Activated naive CD8-positive, alpha-beta T cell treated with anti-CD3 and anti-CD28 coated beads for 36 hours (primary cell): ENCODE measurements around the gene RARG. TPM values are rescaled to one million over a fixed set of nuclear protein-coding genes. Genes with fewer than 3 reads are reported as not detected.
"Not testable (repeated sequence)": the region's sequence is repeated elsewhere in the genome, so short reads cannot be mapped to it uniquely, and the experiment has no call there.

Source experiments
- DNase-seq: peaks from one replicate; pipeline ENCODE4 v3.0.0; 2021
- H3K27ac Mint-ChIP-seq: one replicate; pipeline ENCODE4 v1.8.0; 2022; ENCODE audit warnings: mild to moderate bottlenecking, moderate library complexity, mixed read lengths
- H3K27me3 Mint-ChIP-seq: one replicate; pipeline ENCODE4 v1.8.0; 2022; ENCODE audit warnings: mild to moderate bottlenecking, mixed read lengths
- H3K36me3 Mint-ChIP-seq: one replicate; pipeline ENCODE4 v1.8.0; 2021; ENCODE audit warnings: mild to moderate bottlenecking, mixed read lengths
- H3K4me1 Mint-ChIP-seq: one replicate; pipeline ENCODE4 v1.8.0; 2021; ENCODE audit warnings: mixed read lengths
- H3K4me3 Mint-ChIP-seq: one replicate; pipeline ENCODE4 v1.8.0; 2022; ENCODE audit warnings: mild to moderate bottlenecking, moderate library complexity, mixed read lengths
- H3K9me3 Mint-ChIP-seq: one replicate; pipeline ENCODE4 v1.8.0; 2022; ENCODE audit warnings: mixed read lengths
- total RNA-seq, 2 experiments: library from RNA; stranded (reverse); gene quantifications; one replicate each; pipeline ENCODE4 v1.2.3, GENCODE V29; 2021

The RARG gene
- total RNA-seq, 2 experiments from 2014 or later, result 22.7 to 26.0 TPM

DNA sequence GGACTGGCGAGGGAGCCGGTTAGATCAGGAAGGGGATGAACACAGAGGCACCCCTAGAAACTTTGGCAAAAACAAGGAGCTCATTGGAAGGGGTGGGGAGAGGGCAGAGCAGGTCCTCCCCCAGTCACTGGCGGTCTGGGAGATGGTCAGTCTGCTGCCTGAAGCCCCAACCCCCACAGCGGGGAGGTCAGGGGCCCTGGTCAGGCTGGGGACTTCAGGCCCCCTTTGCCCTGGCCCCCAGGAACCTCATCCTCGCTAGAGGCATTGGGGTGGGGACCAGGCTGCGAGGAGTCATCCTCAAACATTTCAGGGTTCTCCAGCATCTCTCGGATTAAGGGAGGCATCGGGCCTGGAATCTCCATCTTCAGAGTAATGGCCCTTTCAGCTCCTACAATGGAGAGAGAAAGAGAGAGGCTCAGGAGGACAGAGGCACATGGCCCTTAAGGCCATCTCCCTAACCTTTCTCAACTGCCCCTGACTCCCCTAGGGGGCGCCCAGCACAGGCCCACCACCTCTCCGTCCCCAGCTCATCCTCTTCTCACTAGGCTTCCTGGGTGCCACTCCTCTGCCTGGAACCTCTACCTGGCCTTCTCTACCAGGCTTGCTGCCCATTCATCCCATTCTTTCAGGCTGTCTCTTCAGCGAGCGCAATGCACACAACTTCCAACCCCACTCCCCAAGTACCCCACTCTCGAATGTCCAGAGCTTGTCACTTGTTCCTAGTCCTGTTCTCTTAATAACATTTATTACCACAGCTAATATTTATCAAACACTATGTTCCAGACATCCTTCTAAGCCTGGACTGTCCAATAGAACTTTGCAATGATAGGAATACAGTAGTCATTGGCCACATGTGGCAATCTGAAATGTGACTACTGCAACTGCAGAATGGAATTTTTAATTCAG, 20.3 kb downstream of the RARG start:
- Mint-ChIP-seq H3K9me3 (no peaks in the 10 kb centered on the region), H3K4me1 (peaks cover 61% of the 10 kb centered on the region), H3K27me3 (no peaks in the 10 kb centered on the region), H3K27ac (no peak overlapping the region), H3K4me3 (no peak overlapping the region), H3K36me3 (peaks cover 39% of the 10 kb centered on the region)
- DNase-seq, result no peak

GRCh38 chr12:53210843-53211242, 21.2 kb downstream of the RARG start:
- no peaks in the 10 kb centered on the region for H3K9me3 Mint-ChIP-seq
- DNase-seq, result no peak
- no peaks in the 10 kb centered on the region for H3K27me3 Mint-ChIP-seq
- H3K27ac Mint-ChIP-seq, result no peak overlapping the region
- no peak overlapping the region for H3K4me3 Mint-ChIP-seq
- peaks cover 40% of the 10 kb centered on the region for H3K36me3 Mint-ChIP-seq
- H3K4me1 Mint-ChIP-seq, result peaks cover 61% of the 10 kb centered on the region

GRCh38 chr12:53208877-53209463, 23.0 kb downstream of the RARG start:
- DNase-seq, result peak; percentile 47
- H3K9me3 Mint-ChIP-seq, result no peaks in the 10 kb centered on the region
- H3K27me3 Mint-ChIP-seq, result no peaks in the 10 kb centered on the region

GRCh38 chr12:53208435-53208834, 23.6 kb downstream of the RARG start:
- Mint-ChIP-seq H3K9me3 (no peaks in the 10 kb centered on the region), H3K4me1 (peaks cover 59% of the 10 kb centered on the region), H3K4me3 (peak overlapping the region; percentile 62), H3K36me3 (peaks cover 54% of the 10 kb centered on the region), H3K27me3 (no peaks in the 10 kb centered on the region), H3K27ac (peak overlapping the region; percentile 81)
- no peak for DNase-seq

More at GRCh38 chr12:53208877-53209463, 23.0 kb downstream of the RARG start:
- Mint-ChIP-seq H3K4me1 (peaks cover 60% of the 10 kb centered on the region), H3K27ac (peak overlapping the region; percentile 81), H3K4me3 (peak overlapping the region; percentile 62), H3K36me3 (peaks cover 53% of the 10 kb centered on the region)

- peak; percentile 76 for DNase-seq
- H3K27ac Mint-ChIP-seq, result peak within 1 kb of the TSS; percentile 88
- no peaks in the 10 kb centered on the region for H3K27me3 Mint-ChIP-seq
- H3K36me3 Mint-ChIP-seq, result peaks cover 54% of the 10 kb centered on the region
- H3K4me1 Mint-ChIP-seq, result peaks cover 57% of the 10 kb centered on the region
- peak within 1 kb of the TSS; percentile 90 for H3K4me3 Mint-ChIP-seq
- peaks cover 3% of the 10 kb centered on the region for H3K9me3 Mint-ChIP-seq
Observed at GRCh38 chr12:53207042-53207441, 25.0 kb downstream of the RARG start, which contains the start of gene ITGB7. TSS of gene ITGB7 (minus strand) at chr12:53207251. CDS start at chr12:53200443, 6,808 bp downstream.

DNA sequence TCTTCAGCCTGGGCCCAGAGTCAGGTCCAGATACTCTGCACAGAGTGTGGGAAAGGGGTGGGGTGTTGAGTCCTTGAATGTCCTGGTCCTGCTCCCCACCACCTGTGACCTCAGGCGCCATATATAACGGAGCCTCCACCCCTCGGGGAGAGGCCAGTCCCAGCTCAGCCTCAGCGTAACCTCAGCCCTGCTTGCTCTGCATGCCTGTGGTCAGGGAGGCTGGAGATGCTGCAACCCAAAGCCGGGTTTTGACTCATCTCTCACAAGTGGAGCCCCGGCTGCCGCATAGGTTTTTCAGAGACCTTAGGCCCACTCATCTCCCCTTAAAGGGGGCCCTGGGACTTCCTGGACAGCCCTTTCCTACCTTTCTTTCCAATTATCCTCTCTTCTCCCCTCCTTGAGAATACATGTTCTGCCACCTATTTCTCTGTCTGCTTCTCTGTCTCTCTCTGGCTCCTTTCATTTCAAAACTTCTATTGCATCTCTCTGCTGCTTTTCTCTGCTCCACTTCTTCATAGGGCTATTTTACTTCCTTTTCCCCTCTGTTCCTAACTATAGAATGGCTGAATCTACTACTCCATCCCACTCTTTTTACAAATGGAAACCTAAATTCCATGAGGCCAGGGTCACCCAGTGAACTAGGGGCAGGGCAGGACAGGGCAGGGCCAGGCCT, 26.1 kb downstream of the RARG start:
- Mint-ChIP-seq H3K4me3 (peak overlapping the region; percentile 90), H3K36me3 (peaks cover 51% of the 10 kb centered on the region), H3K27ac (peak overlapping the region; percentile 88), H3K9me3 (peaks cover 5% of the 10 kb centered on the region), H3K27me3 (no peaks in the 10 kb centered on the region), H3K4me1 (peaks cover 63% of the 10 kb centered on the region)
- peak; percentile 85 for DNase-seq

DNA sequence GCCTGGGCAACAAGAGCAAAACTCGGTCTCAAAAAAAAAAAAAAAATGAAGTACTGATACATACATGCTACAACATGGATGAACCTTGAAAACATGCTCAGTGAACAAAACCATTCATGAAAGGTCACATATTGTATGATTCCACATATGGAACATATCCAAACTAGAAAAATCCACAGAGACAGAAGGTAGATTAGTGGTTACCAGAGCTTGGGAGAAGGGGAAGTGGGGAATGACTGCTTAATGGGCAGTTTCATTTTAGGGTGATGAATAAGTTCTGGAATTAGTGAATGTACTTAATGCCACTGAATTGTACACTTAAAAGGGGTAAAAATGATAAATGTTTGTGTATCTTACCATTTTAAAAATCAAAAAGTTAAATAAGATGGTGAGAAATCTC, 27.7 kb downstream of the RARG start:
- peak overlapping the region; percentile 17 for H3K27ac Mint-ChIP-seq
- H3K9me3 Mint-ChIP-seq, result peaks cover 5% of the 10 kb centered on the region
- peak overlapping the region; percentile 22 for H3K4me3 Mint-ChIP-seq
- H3K36me3 Mint-ChIP-seq, result peaks cover 52% of the 10 kb centered on the region
- no peaks in the 10 kb centered on the region for H3K27me3 Mint-ChIP-seq
- no peak for DNase-seq
- H3K4me1 Mint-ChIP-seq, result peaks cover 74% of the 10 kb centered on the region

DNA sequence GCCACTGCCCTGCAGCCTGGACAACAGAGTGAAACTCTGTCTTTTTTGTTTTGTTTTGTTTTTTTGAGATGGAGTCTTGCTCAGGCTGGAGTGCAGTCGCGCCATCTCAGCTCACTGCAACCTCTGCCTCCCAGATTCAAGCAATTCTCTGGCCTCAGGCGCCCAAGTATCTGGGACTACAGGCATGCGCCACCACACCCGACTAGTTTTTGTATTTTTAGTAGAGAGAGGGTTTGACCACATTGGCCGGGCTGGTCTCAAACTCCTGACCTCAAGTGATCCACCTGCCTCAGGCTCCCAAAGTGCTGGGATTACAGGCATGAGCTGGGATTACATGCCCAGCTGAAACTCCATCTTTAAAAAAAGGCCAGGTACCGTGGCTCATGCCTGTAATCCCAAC, 29.7 kb downstream of the RARG start:
- DNase-seq, H3K4me3 Mint-ChIP-seq, H3K27me3 Mint-ChIP-seq, H3K27ac Mint-ChIP-seq, H3K9me3 Mint-ChIP-seq: not testable (repeated sequence)
- Mint-ChIP-seq H3K36me3 (peaks cover 55% of the 10 kb centered on the region), H3K4me1 (peaks cover 73% of the 10 kb centered on the region)

GRCh38 chr12:53201639-53202038, 30.4 kb downstream of the RARG start:
- H3K36me3 Mint-ChIP-seq, result peaks cover 61% of the 10 kb centered on the region
- H3K4me1 Mint-ChIP-seq, result peaks cover 71% of the 10 kb centered on the region
- DNase-seq, result no peak
- peaks cover 5% of the 10 kb centered on the region for H3K9me3 Mint-ChIP-seq
- no peak overlapping the region for H3K4me3 Mint-ChIP-seq
- no peaks in the 10 kb centered on the region for H3K27me3 Mint-ChIP-seq
- peak overlapping the region; percentile 54 for H3K27ac Mint-ChIP-seq

DNA sequence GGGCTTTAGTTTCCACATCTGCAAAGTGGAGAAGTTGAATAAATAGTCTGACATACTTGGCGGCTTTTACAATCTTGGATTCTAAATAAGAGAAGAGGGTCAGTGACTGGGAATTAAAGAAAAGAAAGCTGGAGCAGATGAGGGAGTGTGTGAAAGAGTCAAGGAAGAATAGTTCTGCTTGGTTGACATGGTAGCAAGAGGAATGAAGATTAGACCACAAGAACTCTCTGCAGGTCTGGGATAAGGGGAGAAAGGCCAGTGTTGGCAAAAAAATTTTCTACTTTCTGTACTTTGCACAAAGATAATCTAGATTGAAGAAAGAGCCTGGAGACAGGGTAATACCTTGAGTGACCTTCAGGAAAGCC, 30.9 kb downstream of the RARG start:
- Mint-ChIP-seq H3K36me3 (peaks cover 64% of the 10 kb centered on the region), H3K4me1 (peaks cover 66% of the 10 kb centered on the region), H3K27me3 (no peaks in the 10 kb centered on the region), H3K9me3 (peaks cover 5% of the 10 kb centered on the region), H3K4me3 (peak overlapping the region; percentile 52), H3K27ac (peak overlapping the region; percentile 82)
- DNase-seq, result no peak

DNA sequence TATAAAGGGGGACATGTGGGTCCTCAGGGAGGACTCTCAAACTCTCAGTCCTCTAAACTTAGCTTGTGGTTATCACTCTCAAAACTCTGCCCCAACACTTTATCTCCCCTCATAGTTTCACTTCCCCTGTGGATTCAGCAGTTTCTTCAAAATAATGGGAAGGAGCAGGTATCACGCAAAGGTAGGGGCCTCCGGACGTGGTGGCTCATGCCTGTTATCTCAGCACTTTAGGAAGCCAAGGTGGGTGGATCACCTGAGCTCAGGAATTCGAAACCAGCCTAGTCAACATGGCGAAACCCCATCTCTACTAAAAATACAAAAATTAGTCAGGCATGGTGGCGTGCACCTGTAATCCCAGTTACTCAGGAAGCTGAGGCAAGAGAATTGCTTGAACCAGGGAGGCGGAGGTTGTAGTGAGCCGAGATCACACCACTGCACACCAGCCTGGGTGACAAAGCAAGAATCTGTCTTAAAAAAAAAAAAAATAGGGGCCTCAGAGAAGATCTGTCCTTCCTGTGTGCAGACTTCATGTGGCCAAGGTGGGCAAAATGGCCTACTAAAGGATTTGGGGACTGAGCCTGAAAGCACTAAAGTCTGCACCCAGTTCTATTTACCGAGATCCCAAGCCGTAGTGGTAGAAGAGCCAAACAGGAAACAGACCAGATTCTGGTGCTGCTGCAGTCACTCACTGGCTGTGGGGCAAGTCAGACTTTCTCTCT, 31.4 kb downstream of the RARG start:
- H3K9me3 Mint-ChIP-seq, result peaks cover 5% of the 10 kb centered on the region
- peak overlapping the region; percentile 82 for H3K27ac Mint-ChIP-seq
- peaks cover 63% of the 10 kb centered on the region for H3K36me3 Mint-ChIP-seq
- H3K4me1 Mint-ChIP-seq, result peaks cover 62% of the 10 kb centered on the region
- peak; percentile 40 for DNase-seq
- no peaks in the 10 kb centered on the region for H3K27me3 Mint-ChIP-seq
- H3K4me3 Mint-ChIP-seq, result peak overlapping the region; percentile 52

DNA sequence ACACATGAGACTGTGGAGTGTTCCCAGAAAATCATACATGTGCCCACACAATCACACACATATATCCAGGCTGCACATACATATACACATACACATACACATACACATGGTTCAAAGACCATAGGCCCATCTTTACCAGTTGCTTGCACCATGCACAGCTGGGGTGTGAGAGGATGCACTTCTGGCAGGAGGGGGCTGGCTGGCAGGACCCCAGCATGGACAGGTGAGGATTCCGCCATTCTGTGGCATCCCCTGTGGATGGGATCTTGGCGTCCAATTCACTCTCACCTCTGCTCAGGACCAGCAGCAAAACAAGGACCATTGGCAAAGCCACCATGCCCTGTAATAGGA, 31.9 kb downstream of the RARG start:
- DNase-seq, result no peak
- Mint-ChIP-seq H3K4me1 (peaks cover 58% of the 10 kb centered on the region), H3K27me3 (no peaks in the 10 kb centered on the region), H3K4me3 (no peak overlapping the region), H3K27ac (peak overlapping the region; percentile 82), H3K9me3 (peaks cover 5% of the 10 kb centered on the region), H3K36me3 (peaks cover 59% of the 10 kb centered on the region)

DNA sequence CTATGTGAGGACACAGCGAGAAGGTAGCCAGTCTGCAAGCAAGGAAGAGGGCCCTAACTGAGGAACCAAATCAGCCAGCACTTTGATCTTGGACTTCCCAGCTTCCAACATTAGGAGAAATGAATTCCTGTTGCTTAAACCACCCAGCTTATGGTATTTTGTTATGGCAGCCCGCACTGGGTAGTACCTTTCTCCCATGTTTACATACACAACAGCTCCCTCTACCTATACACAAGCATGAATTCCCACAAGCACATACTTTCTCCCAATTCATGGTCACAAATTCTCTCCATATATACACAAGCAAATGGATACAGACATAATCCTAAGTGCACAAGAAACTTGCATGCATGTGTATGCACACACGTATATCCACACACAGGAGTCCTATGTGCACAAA, 32.3 kb downstream of the RARG start:
- H3K27ac Mint-ChIP-seq, result peak overlapping the region; percentile 82
- peaks cover 57% of the 10 kb centered on the region for H3K4me1 Mint-ChIP-seq
- H3K9me3 Mint-ChIP-seq, result peaks cover 5% of the 10 kb centered on the region
- H3K4me3 Mint-ChIP-seq, result no peak overlapping the region
- peaks cover 56% of the 10 kb centered on the region for H3K36me3 Mint-ChIP-seq
- no peak for DNase-seq
- H3K27me3 Mint-ChIP-seq, result no peaks in the 10 kb centered on the region

DNA sequence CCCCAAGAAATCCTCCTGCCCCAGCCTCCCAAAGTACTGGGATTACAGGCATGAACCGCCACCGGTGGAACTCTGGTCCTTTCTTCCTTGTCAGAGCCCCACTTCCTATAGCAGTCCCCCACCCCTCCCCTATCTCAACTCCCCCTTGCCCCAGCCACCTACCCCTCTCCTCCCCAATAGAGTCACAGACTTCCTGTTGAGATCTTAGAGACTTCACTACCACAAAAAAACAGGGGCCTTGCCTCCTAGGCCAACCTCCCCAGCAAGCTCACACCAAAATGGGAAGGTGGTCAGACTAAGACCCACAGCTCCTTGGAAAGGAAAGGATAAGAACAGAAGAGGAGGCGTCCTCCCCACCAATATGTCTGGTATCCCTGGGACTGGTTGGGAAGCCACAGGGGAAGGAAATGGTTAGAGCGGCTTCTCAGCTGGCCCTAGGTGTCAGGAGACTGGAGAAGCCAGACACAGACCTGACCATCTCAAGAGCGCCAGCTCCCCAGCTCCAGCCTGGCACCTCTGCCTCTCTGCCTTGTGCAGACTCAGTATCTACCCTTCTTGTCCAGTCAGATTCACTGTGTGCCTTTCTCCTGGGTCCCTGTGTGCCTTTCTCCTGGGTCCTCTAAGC, 33.4 kb downstream of the RARG start:
- H3K4me3 Mint-ChIP-seq, result peak overlapping the region; percentile 74
- DNase-seq, result no peak
- peaks cover 49% of the 10 kb centered on the region for H3K4me1 Mint-ChIP-seq
- peaks cover 48% of the 10 kb centered on the region for H3K36me3 Mint-ChIP-seq
- peaks cover 5% of the 10 kb centered on the region for H3K9me3 Mint-ChIP-seq
- peak overlapping the region; percentile 87 for H3K27ac Mint-ChIP-seq
- no peaks in the 10 kb centered on the region for H3K27me3 Mint-ChIP-seq
